ENCODE data around the gene CAPN10.
A peak's percentile ranks its signal among the peaks of the same experiment; 100 is the strongest.

CAPN10 gene

GRCh38 chr2:240553956-240554480 is 32.5 kb upstream of the CAPN10 start:
- H3K27ac ChIP-seq (ENCODE audit: insufficient read depth in 1 of 2, low read depth in 1 of 2, low read length in 2 of 2, poor library complexity in 1 of 2, severe bottlenecking in 2 of 2): no peak overlapping the region
- H3K4me3 ChIP-seq (ENCODE audit: control insufficient read depth in 1 of 7, extremely low read depth in 1 of 7, insufficient read depth in 4 of 7, low read depth in 2 of 7, low read length in 6 of 7): no peak overlapping the region
- no peak for DNase-seq
- CTCF ChIA-PET: no interaction called here
- H3K36me3 ChIP-seq (ENCODE audit: control insufficient read depth in 4 of 4, insufficient read depth in 4 of 4, low read length in 3 of 4): peaks cover 11 to 45% (median 27%) of the 10 kb centered on the region in 4 experiments
- H3K27me3 ChIP-seq (replicated peaks in 2 of 5; ENCODE audit: control insufficient read depth in 4 of 5, insufficient read depth in 5 of 5, low read length in 4 of 5): no peaks in the 10 kb centered on the region
- H3K4me1 ChIP-seq (ENCODE audit: control extremely low read depth in 1 of 4, control insufficient read depth in 4 of 4, insufficient read depth in 4 of 4, low read length in 3 of 4): peaks cover under 1 to 22% (median 12%) of the 10 kb centered on the region in 4 experiments
- 92% methylated on average over 7 of the region's 7 CpGs for WGBS (ENCODE audit: insufficient coverage)
- POLR2A ChIA-PET: no interaction called here
- peaks cover 5 to 13% (median 7%) of the 10 kb centered on the region in 5 experiments for H3K9me3 ChIP-seq (ENCODE audit: control extremely low read depth in 1 of 5, control insufficient read depth in 4 of 5, insufficient read depth in 2 of 5, low read depth in 1 of 5, low read length in 4 of 5)

GRCh38 chr2:240554767-240555493 is 31.6 kb upstream of the CAPN10 start:
- POLR2A ChIA-PET: no interaction called here
- Histone ChIP-seq H3K36me3 (ENCODE audit: control insufficient read depth in 4 of 4, insufficient read depth in 4 of 4, low read length in 3 of 4) (peaks cover 11 to 45% (median 28%) of the 10 kb centered on the region in 4 experiments), H3K4me1 (ENCODE audit: control extremely low read depth in 1 of 4, control insufficient read depth in 4 of 4, insufficient read depth in 4 of 4, low read length in 3 of 4) (peaks cover 5 to 31% (median 19%) of the 10 kb centered on the region in 4 experiments), H3K4me3 (ENCODE audit: control insufficient read depth in 1 of 7, extremely low read depth in 1 of 7, insufficient read depth in 4 of 7, low read depth in 2 of 7, low read length in 6 of 7) (no peak overlapping the region), H3K27ac (ENCODE audit: insufficient read depth in 1 of 2, low read depth in 1 of 2, low read length in 2 of 2, poor library complexity in 1 of 2, severe bottlenecking in 2 of 2) (no peak overlapping the region), H3K27me3 (replicated peaks in 2 of 5; ENCODE audit: control insufficient read depth in 4 of 5, insufficient read depth in 5 of 5, low read length in 4 of 5) (no peaks in the 10 kb centered on the region), H3K9me3 (ENCODE audit: control extremely low read depth in 1 of 5, control insufficient read depth in 4 of 5, insufficient read depth in 2 of 5, low read depth in 1 of 5, low read length in 4 of 5) (peaks cover 5 to 13% (median 7%) of the 10 kb centered on the region in 5 experiments)
- CTCF ChIA-PET: no interaction called here
- WGBS (ENCODE audit: insufficient coverage): 97% methylated on average over 14 of the region's 17 CpGs
- DNase-seq: no peak

GRCh38 chr2:240555541-240556250 is 30.8 kb upstream of the CAPN10 start:
- Histone ChIP-seq H3K4me3 (ENCODE audit: control insufficient read depth in 1 of 7, extremely low read depth in 1 of 7, insufficient read depth in 4 of 7, low read depth in 2 of 7, low read length in 6 of 7) (no peak overlapping the region), H3K36me3 (ENCODE audit: control insufficient read depth in 4 of 4, insufficient read depth in 4 of 4, low read length in 3 of 4) (peaks cover 11 to 42% (median 27%) of the 10 kb centered on the region in 4 experiments), H3K9me3 (ENCODE audit: control extremely low read depth in 1 of 5, control insufficient read depth in 4 of 5, insufficient read depth in 2 of 5, low read depth in 1 of 5, low read length in 4 of 5) (peaks cover 2 to 12% (median 7%) of the 10 kb centered on the region in 5 experiments), H3K4me1 (ENCODE audit: control extremely low read depth in 1 of 4, control insufficient read depth in 4 of 4, insufficient read depth in 4 of 4, low read length in 3 of 4) (peaks cover 5 to 33% (median 21%) of the 10 kb centered on the region in 4 experiments), H3K27ac (ENCODE audit: insufficient read depth in 1 of 2, low read depth in 1 of 2, low read length in 2 of 2, poor library complexity in 1 of 2, severe bottlenecking in 2 of 2) (no peak overlapping the region), H3K27me3 (replicated peaks in 2 of 5; ENCODE audit: control insufficient read depth in 4 of 5, insufficient read depth in 5 of 5, low read length in 4 of 5) (no peaks in the 10 kb centered on the region)
- ChIA-PET POLR2A (no interaction called here), CTCF (interaction anchor here (1.5 kb wide), 1 partner anchor 284 kb away, joined by 3 read pairs; no protein-coding TSS in a partner anchor)
- 99% methylated on average over 12 of the region's 16 CpGs for WGBS (ENCODE audit: insufficient coverage)
- DNase-seq: no peak

GRCh38 chr2:240556553-240557100 is 29.9 kb upstream of the CAPN10 start:
- POLR2A ChIA-PET: interaction anchor here (0.7 kb wide), 1 partner anchor 30 kb away, joined by 5 read pairs; the partner anchor contains the start of gene CAPN10
- H3K9me3 ChIP-seq (ENCODE audit: control extremely low read depth in 1 of 5, control insufficient read depth in 4 of 5, insufficient read depth in 2 of 5, low read depth in 1 of 5, low read length in 4 of 5): peaks cover 0 to 4% (median 4%) of the 10 kb centered on the region in 5 experiments
- H3K36me3 ChIP-seq (ENCODE audit: control insufficient read depth in 4 of 4, insufficient read depth in 4 of 4, low read length in 3 of 4): peaks cover 6 to 34% (median 20%) of the 10 kb centered on the region in 4 experiments
- 35% methylated on average over 8 of the region's 9 CpGs for WGBS (ENCODE audit: insufficient coverage)
- no peak overlapping the region for H3K27ac ChIP-seq (ENCODE audit: insufficient read depth in 1 of 2, low read depth in 1 of 2, low read length in 2 of 2, poor library complexity in 1 of 2, severe bottlenecking in 2 of 2)
- CTCF ChIA-PET: interaction anchor here (0.6 to 1.6 kb wide), 5 partner anchors 10 to 283 kb away, joined by 3 to 13 read pairs (median 3); partner anchors contain the start of gene CAPN10
- H3K4me3 ChIP-seq (ENCODE audit: control insufficient read depth in 1 of 7, extremely low read depth in 1 of 7, insufficient read depth in 4 of 7, low read depth in 2 of 7, low read length in 6 of 7): no peak overlapping the region
- DNase-seq: peak; percentile 59 to 79 (median 76)
- no peaks in the 10 kb centered on the region for H3K27me3 ChIP-seq (replicated peaks in 2 of 5; ENCODE audit: control insufficient read depth in 4 of 5, insufficient read depth in 5 of 5, low read length in 4 of 5)
- H3K4me1 ChIP-seq (ENCODE audit: control extremely low read depth in 1 of 4, control insufficient read depth in 4 of 4, insufficient read depth in 4 of 4, low read length in 3 of 4): peaks cover 5 to 38% (median 26%) of the 10 kb centered on the region in 4 experiments

GRCh38 chr2:240557101-240557751 is 29.3 kb upstream of the CAPN10 start:
- CTCF ChIA-PET: interaction anchor here (0.8 to 1.6 kb wide), 4 partner anchors 9 to 283 kb away, joined by 3 to 13 read pairs (median 4); partner anchors contain the start of gene CAPN10

GRCh38 chr2:240557808-240558207 is 28.7 kb upstream of the CAPN10 start, which contains the start of gene ANKMY1:
Gene ANKMY1, minus strand, starts transcription at chr2:240557988. Its CDS starts 653 bp downstream, at chr2:240557335.
- POLR2A ChIA-PET: interaction anchor here (1.0 kb wide), 1 partner anchor 11 kb away, joined by 3 read pairs; the partner anchor contains the start of gene RNPEPL1
- H3K27ac ChIP-seq (ENCODE audit: insufficient read depth in 1 of 2, low read depth in 1 of 2, low read length in 2 of 2, poor library complexity in 1 of 2, severe bottlenecking in 2 of 2): no peak within 1 kb of the TSS
- H3K4me1 ChIP-seq (ENCODE audit: control extremely low read depth in 1 of 4, control insufficient read depth in 4 of 4, insufficient read depth in 4 of 4, low read length in 3 of 4): peaks cover 5 to 45% (median 33%) of the 10 kb centered on the region in 4 experiments
- CTCF ChIA-PET: interaction anchor here (1.4 to 1.6 kb wide), 2 partner anchors 8 to 29 kb away, joined by 4 to 13 read pairs; partner anchors contain the start of gene CAPN10
- peaks cover 2 to 30% (median 13%) of the 10 kb centered on the region in 4 experiments for H3K36me3 ChIP-seq (ENCODE audit: control insufficient read depth in 4 of 4, insufficient read depth in 4 of 4, low read length in 3 of 4)
- 3% methylated on average over 45 of the region's 47 CpGs for WGBS (ENCODE audit: insufficient coverage)
- H3K9me3 ChIP-seq (ENCODE audit: control extremely low read depth in 1 of 5, control insufficient read depth in 4 of 5, insufficient read depth in 2 of 5, low read depth in 1 of 5, low read length in 4 of 5): peaks cover 0 to 3% (median 0%) of the 10 kb centered on the region in 5 experiments
- no peaks in the 10 kb centered on the region for H3K27me3 ChIP-seq (replicated peaks in 2 of 5; ENCODE audit: control insufficient read depth in 4 of 5, insufficient read depth in 5 of 5, low read length in 4 of 5)
- peak; percentile 60 to 84 (median 81) for DNase-seq
- peak within 1 kb of the TSS in 5 of 7 experiments; percentile 21 to 67 (median 43) for H3K4me3 ChIP-seq (ENCODE audit: control insufficient read depth in 1 of 7, extremely low read depth in 1 of 7, insufficient read depth in 4 of 7, low read depth in 2 of 7, low read length in 6 of 7)

More at GRCh38 chr2:240557101-240557751, 29.3 kb upstream of the CAPN10 start:
- peaks cover 2 to 29% (median 16%) of the 10 kb centered on the region in 4 experiments for H3K36me3 ChIP-seq (ENCODE audit: control insufficient read depth in 4 of 4, insufficient read depth in 4 of 4, low read length in 3 of 4)
- peaks cover 0 to 4% (median 0%) of the 10 kb centered on the region in 5 experiments for H3K9me3 ChIP-seq (ENCODE audit: control extremely low read depth in 1 of 5, control insufficient read depth in 4 of 5, insufficient read depth in 2 of 5, low read depth in 1 of 5, low read length in 4 of 5)
- peak in 1 of 3 donors; percentile 26 for DNase-seq
- WGBS (ENCODE audit: insufficient coverage): 32% methylated on average over 47 of the region's 51 CpGs
- H3K4me1 ChIP-seq (ENCODE audit: control extremely low read depth in 1 of 4, control insufficient read depth in 4 of 4, insufficient read depth in 4 of 4, low read length in 3 of 4): peaks cover 5 to 43% (median 31%) of the 10 kb centered on the region in 4 experiments
- H3K4me3 ChIP-seq (ENCODE audit: control insufficient read depth in 1 of 7, extremely low read depth in 1 of 7, insufficient read depth in 4 of 7, low read depth in 2 of 7, low read length in 6 of 7): peak overlapping the region in 3 of 7 experiments; percentile 39 to 67 (median 61)
- H3K27ac ChIP-seq (ENCODE audit: insufficient read depth in 1 of 2, low read depth in 1 of 2, low read length in 2 of 2, poor library complexity in 1 of 2, severe bottlenecking in 2 of 2): no peak overlapping the region
- H3K27me3 ChIP-seq (replicated peaks in 2 of 5; ENCODE audit: control insufficient read depth in 4 of 5, insufficient read depth in 5 of 5, low read length in 4 of 5): no peaks in the 10 kb centered on the region
- POLR2A ChIA-PET: interaction anchor here (1.0 kb wide), 1 partner anchor 11 kb away, joined by 3 read pairs; the partner anchor contains the start of gene RNPEPL1

Data from common myeloid progenitor, CD34-positive (primary cell).